ENCODE results near the gene CFP. TPM values are rescaled to one million over a fixed set of nuclear protein-coding genes. Genes with fewer than 3 reads are reported as not detected.

CFP gene
- polyA plus RNA-seq, 1 donor = 1.2 TPM

- DNase-seq = peak; percentile 36
These were observed 55.6 kb downstream of the CFP start for GRCh38 chrX:47574076-47574546.

DNA sequence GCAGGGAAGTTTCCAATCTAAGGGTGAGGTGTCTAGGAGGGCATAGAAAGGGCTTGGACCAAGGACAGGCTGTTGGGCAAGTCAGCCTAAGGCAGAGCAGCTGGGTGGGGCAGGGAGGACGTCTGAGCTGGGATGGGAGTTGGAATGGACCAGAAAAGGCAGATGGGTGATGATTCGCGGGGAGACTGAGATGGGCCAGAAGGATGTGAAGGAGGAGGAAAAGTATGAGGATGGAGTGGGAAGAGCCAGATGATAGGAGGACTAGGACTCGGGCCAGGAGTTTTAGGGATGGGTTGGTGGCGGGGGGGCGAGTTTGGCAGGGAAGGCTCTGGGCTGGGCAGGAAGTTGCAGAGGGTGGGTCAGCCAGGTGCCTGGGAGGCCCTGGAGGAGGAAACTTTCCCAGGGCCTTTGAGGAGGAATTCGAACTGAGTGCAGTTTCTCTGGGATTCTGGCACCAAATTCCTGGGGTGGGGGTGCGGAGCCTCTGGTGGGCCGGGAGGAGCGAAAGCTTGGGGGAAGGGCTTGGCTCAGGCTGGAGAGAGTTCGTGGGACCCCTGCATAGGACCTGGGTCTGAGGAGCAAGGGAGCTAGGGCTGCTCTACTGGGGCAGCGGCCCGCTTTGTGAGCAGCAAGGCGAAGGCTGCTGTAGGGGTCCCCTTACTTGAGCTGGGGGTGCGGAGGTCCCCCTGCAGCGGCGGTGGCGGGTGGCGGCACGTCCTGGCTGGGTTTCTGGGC is 56.2 kb downstream of the CFP start:
- DNase-seq = peak; percentile 62

Other genes with a start within 250 kb of the CFP start
- 10.7 TPM for gene ZNF41, start 146.7 kb downstream of the CFP start, polyA plus RNA-seq (ENCODE audit: insufficient read length)
- gene ARAF, start 68.7 kb downstream of the CFP start, polyA plus RNA-seq (ENCODE audit: insufficient read length) = 54.4 TPM
- gene TIMP1, start 47.5 kb downstream of the CFP start, polyA plus RNA-seq (ENCODE audit: insufficient read length) = 120 TPM
- 8.8 TPM for gene SYN1, start 10.1 kb downstream of the CFP start, polyA plus RNA-seq (ENCODE audit: insufficient read length)
- 24.7 TPM for gene ELK1, start 20.6 kb upstream of the CFP start, polyA plus RNA-seq (ENCODE audit: insufficient read length)
- 76.5 TPM for gene UXT, start 29.2 kb upstream of the CFP start, polyA plus RNA-seq (ENCODE audit: insufficient read length)
- gene ZNF81, start 207.0 kb upstream of the CFP start, polyA plus RNA-seq (ENCODE audit: insufficient read length) = 3.8 TPM